ENCODE data around the gene AGPAT1. TPM values are rescaled to one million over a fixed set of nuclear protein-coding genes. Genes with fewer than 3 reads are reported as not detected.

Gene AGPAT1
- total RNA-seq, 1 donor from 2014 or later: 81.1 TPM

DNA sequence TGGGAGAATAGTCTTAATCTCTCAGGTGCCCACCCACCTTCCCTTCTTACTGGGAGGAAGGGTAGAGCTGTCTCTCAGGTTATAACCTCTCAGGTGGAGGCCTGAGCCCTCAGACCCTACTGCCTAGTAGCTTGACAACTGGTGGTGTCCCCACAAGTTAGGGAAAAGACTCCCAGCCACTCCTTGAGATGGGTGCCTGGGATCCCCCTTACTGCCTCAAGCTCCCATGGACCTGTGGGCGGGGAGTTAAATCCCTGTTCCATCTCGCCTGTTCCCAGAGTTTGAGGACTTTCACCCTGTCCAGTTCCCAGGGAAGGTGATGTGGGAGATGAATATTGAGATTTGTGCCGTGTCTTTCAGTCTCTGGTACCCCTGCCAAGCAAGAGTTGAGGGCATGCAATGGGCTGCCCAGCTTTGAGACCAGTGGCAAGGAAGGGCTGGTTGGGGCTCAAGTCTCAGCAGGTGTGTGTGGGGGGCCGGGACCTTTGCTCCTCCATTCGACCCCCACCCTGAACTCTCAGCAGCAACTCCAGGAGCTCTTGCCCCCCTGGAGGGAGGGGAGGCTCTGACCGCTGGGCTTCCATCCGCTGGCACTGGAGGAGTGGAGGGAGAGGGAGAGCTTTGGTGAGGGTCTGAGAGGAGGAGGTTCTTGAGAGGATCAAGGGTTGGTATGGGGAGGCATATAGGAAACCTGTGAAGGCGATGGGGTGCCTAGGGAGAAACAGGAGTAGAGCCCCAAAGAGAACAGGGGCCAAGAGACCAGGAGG, 15.2 kb upstream of the AGPAT1 start:
- Mint-ChIP-seq H3K4me1 (ENCODE audit: unreplicated experiment) (peaks cover 59% of the 10 kb centered on the region), H3K36me3 (ENCODE audit: unreplicated experiment) (peaks cover 15% of the 10 kb centered on the region), H3K9me3 (ENCODE audit: unreplicated experiment) (no peaks in the 10 kb centered on the region), H3K27me3 (ENCODE audit: unreplicated experiment) (no peaks in the 10 kb centered on the region), H3K27ac (ENCODE audit: unreplicated experiment) (peak overlapping the region; percentile 90), H3K4me3 (ENCODE audit: unreplicated experiment) (peak overlapping the region; percentile 36)
- no peak for DNase-seq (ENCODE audit: extremely low spot score, unreplicated experiment)
- TF ChIP-seq, protein P1, sequence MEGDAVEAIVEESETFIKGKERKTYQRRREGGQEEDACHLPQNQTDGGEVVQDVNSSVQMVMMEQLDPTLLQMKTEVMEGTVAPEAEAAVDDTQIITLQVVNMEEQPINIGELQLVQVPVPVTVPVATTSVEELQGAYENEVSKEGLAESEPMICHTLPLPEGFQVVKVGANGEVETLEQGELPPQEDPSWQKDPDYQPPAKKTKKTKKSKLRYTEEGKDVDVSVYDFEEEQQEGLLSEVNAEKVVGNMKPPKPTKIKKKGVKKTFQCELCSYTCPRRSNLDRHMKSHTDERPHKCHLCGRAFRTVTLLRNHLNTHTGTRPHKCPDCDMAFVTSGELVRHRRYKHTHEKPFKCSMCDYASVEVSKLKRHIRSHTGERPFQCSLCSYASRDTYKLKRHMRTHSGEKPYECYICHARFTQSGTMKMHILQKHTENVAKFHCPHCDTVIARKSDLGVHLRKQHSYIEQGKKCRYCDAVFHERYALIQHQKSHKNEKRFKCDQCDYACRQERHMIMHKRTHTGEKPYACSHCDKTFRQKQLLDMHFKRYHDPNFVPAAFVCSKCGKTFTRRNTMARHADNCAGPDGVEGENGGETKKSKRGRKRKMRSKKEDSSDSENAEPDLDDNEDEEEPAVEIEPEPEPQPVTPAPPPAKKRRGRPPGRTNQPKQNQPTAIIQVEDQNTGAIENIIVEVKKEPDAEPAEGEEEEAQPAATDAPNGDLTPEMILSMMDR (IDR thresholded peaks at IDR 0.05): no peak

DNA sequence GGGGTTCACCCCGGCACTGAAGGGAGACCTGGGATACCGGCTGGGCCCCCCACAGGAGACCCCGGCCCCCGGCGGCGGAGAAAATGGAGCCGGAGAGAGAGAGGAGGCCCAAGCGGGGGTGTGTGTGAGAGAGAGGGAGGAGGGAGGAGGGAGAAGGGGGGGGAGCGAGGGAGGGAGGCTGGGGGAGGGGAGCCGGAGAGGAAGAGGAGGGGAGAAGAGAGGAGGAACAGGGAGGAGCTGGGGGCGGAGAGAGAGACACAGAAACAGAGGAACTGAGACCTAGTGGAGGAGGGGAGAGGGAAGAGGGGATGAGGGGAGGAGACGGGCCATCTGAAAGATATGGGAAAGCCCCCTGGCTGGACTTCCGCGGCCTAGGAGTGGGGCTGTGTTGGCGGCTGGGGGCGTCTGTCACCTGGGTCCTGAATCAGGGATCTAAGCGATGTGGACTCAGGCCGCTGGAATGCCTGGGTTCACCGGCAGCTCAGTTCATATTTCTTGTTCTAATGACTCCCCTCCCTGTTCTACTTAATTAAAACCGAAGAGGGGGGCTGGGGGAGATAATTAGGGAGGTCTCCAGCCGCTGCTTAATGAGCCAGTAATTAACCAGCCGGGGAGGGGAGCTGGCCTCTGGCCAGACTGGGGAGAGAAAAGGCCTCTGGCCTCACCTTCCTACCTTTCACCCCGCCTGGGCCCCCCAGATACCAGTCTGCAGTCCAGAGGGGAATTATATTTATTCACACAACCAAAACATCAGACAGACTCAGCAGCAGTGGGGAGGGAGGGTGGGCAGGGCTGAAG, 14.4 kb upstream of the AGPAT1 start, which contains the start of gene PBX2:
TSS of gene PBX2 (minus strand) at position 149 of the 798 bp plus-strand sequence. CDS start 287 bp downstream, outside the sequence.
- no peaks in the 10 kb centered on the region for H3K27me3 Mint-ChIP-seq (ENCODE audit: unreplicated experiment)
- DNase-seq (ENCODE audit: extremely low spot score, unreplicated experiment): no peak
- TF ChIP-seq, protein P1 (IDR thresholded peaks at IDR 0.05): no peak
- H3K9me3 Mint-ChIP-seq (ENCODE audit: unreplicated experiment): no peaks in the 10 kb centered on the region
- peak within 1 kb of the TSS; percentile 91 for H3K4me3 Mint-ChIP-seq (ENCODE audit: unreplicated experiment)
- peak within 1 kb of the TSS; percentile 95 for H3K27ac Mint-ChIP-seq (ENCODE audit: unreplicated experiment)
- H3K4me1 Mint-ChIP-seq (ENCODE audit: unreplicated experiment): peaks cover 64% of the 10 kb centered on the region
- peaks cover 19% of the 10 kb centered on the region for H3K36me3 Mint-ChIP-seq (ENCODE audit: unreplicated experiment)

DNA sequence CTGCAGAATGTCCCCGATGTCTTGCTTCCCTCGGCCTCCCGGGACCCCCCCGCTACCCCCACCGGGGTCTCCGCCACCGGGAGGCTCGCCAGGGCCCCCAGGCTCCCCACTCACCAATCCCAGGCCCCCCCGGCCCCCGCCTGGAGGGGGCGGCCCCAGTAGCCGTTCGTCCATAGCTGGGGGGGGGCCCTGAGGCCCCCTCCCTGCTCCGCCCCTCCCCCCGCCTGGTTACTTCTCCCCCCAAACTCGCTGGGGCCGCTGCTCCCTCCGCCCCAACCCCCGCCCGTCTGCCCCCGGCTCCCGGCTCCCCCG, 13.8 kb upstream of the AGPAT1 start:
- no peak for DNase-seq (ENCODE audit: extremely low spot score, unreplicated experiment)
- no peaks in the 10 kb centered on the region for H3K27me3 Mint-ChIP-seq (ENCODE audit: unreplicated experiment)
- H3K4me3 Mint-ChIP-seq (ENCODE audit: unreplicated experiment): peak overlapping the region; percentile 91
- H3K36me3 Mint-ChIP-seq (ENCODE audit: unreplicated experiment): peaks cover 19% of the 10 kb centered on the region
- TF ChIP-seq, protein P1 (IDR thresholded peaks at IDR 0.05): no peak
- peak overlapping the region; percentile 94 for H3K27ac Mint-ChIP-seq (ENCODE audit: unreplicated experiment)
- no peaks in the 10 kb centered on the region for H3K9me3 Mint-ChIP-seq (ENCODE audit: unreplicated experiment)
- peaks cover 58% of the 10 kb centered on the region for H3K4me1 Mint-ChIP-seq (ENCODE audit: unreplicated experiment)

DNA sequence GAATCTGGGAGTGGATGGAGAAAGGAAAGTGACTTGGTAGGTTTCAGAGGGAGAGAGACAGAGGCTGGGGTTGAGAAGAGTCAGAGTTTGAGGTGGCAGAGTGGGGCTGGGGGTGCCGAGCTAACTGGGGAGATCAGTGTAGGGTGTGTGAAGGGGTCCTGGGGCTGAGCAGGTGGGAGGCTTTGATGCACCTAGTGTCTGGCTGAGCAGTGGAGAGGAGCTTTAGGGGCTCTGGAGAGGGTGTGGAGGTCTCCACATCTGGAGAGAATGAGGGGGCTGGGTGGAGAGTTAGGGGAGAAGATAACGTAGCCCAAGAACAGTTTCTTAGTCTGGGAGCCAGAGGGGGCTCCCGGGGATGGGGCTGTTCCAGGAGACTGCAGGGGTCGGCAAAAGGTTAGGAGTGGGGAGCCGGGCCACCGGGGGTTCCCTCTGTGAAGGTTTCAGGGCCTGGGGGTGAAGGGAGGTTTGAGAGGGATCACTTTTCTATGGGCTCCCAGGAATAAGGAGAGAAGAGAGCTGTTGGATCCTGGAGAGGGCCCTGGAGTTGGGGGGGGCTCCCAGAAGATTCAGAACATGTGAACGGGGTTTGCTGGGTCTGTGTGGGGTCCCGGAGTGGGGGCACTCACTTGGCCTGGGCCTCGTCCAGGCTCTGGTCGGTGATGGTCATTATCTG, 13.3 kb upstream of the AGPAT1 start:
- Mint-ChIP-seq H3K9me3 (ENCODE audit: unreplicated experiment) (no peaks in the 10 kb centered on the region), H3K4me3 (ENCODE audit: unreplicated experiment) (peak overlapping the region; percentile 91), H3K4me1 (ENCODE audit: unreplicated experiment) (peaks cover 57% of the 10 kb centered on the region), H3K27me3 (ENCODE audit: unreplicated experiment) (no peaks in the 10 kb centered on the region), H3K27ac (ENCODE audit: unreplicated experiment) (peak overlapping the region; percentile 94), H3K36me3 (ENCODE audit: unreplicated experiment) (peaks cover 19% of the 10 kb centered on the region)
- TF ChIP-seq, protein P1 (IDR thresholded peaks at IDR 0.05): no peak
- DNase-seq (ENCODE audit: extremely low spot score, unreplicated experiment): peak; percentile 83

Measured in osteocyte (in vitro differentiated cells).